HG03139 (cell line): ENCODE results near the gene USH2A.

Experiments used
- ATAC-seq: cut with Tn5 transposase; IDR thresholded peaks from one replicate; pipeline ENCODE4 v1.9.1; 2021; ENCODE audit not compliant: unreplicated experiment

USH2A gene

DNA sequence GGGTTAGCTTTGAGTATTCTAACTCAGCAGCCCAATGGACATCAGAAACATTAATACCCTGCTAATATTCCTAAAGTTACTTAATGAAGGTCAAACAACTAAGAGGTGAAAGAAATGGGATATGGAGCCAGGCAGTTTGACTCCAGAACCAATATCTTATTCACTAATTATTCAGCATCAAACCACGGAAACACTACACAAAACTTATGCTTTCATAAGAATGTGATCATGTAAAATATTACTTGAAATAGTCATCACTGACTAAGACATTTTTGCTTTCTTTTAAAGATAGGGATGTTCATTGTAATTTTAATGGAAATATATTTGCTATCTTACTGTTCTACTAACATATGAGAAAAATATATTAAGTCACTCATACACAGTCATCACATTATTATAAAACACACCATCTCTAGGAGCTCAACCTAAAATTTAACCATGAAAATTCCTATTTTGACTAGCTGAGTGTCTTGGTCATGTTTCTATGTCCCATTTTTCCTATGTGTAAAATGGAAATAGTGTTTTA is 615.3 kb downstream of the USH2A start:
- no peak for ATAC-seq

DNA sequence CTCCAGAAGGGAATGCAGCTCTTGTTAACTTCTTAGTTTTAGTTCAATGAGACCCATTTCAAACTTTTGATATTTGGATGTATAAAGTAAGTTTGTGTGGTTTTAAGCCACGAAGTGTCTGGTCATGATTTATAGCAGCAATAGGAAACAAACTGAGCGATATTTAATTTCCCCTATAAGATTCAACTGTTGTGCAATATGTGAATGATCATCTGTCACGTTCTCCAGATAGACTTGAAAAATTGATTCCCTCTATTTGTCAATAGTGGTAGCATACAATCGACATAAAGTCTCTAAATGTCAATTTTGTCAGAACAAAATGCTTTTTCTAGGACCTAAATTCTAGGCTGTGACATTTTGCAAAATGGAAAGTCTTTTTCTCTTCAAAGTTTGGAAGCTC is 616.0 kb downstream of the USH2A start:
- no peak for ATAC-seq

- no peak for ATAC-seq
Measured at GRCh38 chr1:215797859-215798258, 625.4 kb downstream of the USH2A start.

DNA sequence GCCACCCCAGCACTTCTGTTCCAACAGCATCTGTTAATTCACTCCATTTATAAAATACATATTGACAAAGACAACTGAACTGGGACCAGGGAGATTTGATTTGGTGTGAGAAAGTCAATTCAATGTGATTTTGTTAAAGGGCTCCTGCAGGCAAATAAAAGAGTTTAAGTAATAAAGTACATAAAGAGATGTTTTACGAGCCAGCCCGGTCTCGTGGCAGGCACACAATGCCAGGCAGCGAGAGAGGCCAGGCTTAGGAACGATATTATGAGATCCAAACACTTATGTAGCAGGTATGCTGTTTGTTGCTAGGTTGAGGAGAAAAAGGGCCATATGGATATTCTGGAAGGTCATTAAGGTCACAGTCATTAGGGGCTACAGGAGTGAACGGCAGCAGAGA is 629.1 kb downstream of the USH2A start:
- ATAC-seq = no peak

DNA sequence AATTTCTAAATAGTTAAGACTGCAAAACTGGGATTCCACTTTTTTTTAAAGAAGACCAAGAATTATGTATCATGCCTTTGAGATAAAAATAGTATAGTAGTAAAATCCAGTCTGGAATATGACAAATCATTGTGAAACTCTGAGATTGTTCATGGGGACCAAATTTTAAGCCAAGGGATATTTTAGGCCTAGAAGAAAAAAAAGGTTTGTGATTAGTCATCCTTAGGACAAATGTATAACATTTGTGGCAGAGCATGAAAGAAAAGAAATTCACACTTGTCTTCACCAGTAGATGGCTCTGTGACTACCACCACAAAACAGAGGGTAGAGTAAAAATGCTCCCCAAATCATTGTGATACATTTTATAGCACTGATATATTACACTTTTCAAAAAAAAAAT is 630.1 kb downstream of the USH2A start:
- ATAC-seq = no peak

DNA sequence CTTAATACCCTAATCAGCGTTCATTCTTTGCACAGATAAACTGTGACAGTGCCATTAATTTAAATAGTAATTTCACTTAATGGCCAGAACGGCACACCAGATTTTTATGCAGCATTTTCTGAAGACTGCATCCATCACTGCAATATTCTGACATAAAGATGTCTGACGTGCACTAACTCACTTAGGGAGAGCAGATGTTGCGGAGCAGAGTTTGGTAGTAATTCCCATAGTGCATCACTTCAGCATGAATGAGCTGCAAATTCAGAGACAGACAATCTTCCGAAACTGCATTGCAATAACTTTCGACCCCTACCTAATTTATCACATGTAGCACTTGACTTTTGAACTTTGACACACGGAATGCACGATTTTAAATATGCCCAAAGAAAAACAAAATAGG is 630.8 kb downstream of the USH2A start:
- no peak for ATAC-seq

DNA sequence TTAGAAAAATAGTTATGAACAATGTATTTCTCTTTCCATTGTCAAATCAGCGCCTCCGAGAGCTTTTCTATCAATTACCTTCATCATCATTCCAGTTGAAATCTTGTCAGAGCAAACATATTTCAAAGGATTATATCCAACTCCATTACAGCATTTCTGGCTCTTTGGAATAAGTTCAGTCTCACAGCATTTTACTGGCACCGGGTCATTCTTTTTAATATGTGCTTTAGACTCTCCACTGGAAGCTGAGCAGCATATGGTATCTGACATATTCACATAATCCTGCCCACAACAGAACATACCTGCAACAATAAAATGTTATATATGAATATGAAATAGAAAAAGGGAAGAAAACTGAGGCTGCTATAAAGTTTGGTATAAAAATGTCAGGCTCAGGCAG is 633.3 kb downstream of the USH2A start:
- no peak for ATAC-seq

GRCh38 chr1:215786997-215787396 is 636.3 kb downstream of the USH2A start:
- no peak for ATAC-seq

DNA sequence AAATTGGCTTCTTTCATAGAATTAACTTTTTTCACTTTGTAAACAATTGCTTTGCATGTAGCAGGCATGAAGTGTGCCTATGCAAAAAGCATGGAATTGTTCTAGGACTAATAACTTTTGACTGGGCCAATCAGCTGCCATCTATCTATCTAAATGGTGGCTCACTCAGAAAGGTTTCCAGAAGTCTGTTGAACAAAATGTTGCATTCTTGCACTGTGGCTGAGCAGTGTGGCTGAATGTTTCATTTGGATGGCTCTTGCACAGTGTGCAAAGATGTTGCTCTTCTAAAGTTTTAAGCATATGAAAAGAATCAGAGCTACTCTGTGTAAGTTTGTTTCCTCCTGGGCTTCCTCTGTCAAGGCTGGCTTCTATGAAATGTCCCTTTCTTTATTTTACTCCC is 642.6 kb downstream of the USH2A start:
- no peak for ATAC-seq

DNA sequence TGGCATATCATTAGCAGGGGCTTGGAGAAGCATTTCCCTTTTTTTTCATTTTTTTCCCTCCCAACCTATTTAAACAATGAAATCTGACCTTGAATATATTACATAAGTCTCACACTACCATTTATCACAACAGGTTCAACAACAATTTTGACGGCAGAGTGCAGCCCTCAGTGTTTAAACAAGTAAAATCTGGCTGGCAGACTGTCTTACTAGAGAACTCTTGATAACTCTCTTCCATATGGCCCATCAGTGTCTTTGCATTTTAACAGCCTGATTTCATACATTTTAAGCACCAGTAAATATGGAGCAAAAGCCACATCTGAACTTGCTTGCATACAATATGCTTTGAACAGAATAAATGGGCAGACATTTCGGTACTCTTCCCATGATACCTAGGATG is 643.1 kb downstream of the USH2A start:
- ATAC-seq = no peak

- no peak for ATAC-seq
Measured at GRCh38 chr1:215779729-215780128, 643.5 kb downstream of the USH2A start.

DNA sequence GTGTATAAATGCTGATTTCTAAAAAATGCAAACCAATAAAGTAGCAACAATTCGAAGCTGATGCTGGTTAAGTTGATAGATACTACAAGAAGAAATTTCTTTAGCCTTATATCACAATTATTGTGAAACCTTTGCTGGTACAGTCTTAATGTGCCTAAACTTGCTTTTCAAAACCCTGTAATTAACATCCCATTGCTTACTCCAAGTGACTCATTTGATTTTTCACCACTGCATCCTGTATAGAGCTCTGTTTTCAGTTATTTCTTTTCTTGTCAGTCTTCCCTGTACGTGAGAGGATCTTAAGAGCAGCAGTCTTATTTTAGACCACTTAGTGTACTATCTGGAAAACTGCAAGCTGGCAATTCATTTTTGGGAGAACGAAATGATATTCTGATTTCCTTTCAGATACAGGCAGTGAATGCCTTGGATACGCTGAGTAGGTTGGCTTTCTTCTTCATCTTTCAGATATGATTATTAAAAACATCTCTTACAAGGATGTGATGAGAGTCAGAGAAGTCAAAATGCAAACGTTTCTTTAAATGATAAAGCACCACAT is 645.8 kb downstream of the USH2A start:
- no peak for ATAC-seq

- ATAC-seq = no peak
Measured at GRCh38 chr1:215776336-215776735, 646.9 kb downstream of the USH2A start.

DNA sequence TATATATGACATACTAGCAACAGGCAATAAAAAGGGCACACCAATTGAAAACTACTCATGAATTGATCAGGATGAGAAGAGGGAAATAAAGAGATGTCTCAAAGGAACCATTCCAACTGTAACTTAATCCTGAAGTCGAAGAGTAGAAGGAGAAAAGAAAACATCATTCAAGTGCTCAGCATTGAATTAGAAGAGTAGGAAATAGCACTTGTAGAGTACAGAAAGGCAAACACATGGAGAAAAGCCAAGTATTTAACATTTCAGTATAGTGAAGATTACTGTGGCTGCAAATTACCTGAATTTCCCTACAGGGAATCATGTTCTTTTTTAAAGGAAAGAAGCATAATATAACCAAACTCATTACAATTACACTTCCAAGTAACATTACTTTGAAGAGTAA is 651.1 kb downstream of the USH2A start:
- ATAC-seq = no peak

GRCh38 chr1:215768303-215768702 is 654.9 kb downstream of the USH2A start:
- ATAC-seq = no peak

- ATAC-seq = no peak
Measured at GRCh38 chr1:215767761-215768160, 655.5 kb downstream of the USH2A start.

- ATAC-seq = no peak
Measured at GRCh38 chr1:215766521-215766920, 656.7 kb downstream of the USH2A start.

DNA sequence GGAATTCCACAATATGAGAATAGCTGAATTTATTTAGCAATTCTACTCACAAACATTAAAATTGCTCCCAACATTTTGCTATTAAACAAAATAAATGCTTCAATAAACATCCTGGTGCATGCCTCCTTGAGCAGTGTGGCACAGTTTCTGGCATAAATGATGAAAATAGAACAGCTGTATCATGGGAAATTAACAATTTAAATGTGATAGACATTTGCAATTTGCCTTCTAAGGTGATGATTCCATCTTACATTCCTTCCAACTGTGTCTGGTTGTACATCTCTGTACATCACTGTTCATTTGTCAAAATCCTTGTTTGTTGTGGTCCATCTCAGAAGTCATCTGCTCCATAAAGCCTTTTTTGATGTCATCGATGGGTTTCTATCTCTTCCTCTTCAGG is 657.4 kb downstream of the USH2A start:
- no peak for ATAC-seq

- ATAC-seq = no peak
Measured at GRCh38 chr1:215761446-215761845, 661.8 kb downstream of the USH2A start.

DNA sequence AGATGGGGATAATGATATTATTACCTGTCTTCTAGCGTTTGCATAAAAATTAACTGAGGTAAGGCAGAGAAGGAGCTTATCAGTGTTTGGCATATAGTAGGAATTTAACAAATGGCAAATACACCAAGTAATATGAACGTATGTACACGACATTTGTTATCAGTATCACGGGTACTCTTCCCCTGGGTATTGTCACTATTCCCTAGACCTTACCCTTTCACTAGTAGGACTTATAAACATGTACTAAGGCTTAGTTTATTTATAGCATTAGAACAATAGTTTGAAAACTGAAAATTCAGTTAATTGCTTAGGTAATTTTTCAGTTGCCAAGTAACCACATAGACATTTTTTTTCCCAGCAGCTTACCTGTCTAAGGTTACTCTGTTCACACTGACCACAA is 669.1 kb downstream of the USH2A start:
- ATAC-seq = no peak

- ATAC-seq = no peak
Measured at GRCh38 chr1:215749414-215749813, 673.8 kb downstream of the USH2A start.

- ATAC-seq = no peak
Measured at GRCh38 chr1:215748431-215748830, 674.8 kb downstream of the USH2A start.

- ATAC-seq = no peak
Measured at GRCh38 chr1:215744419-215744818, 678.8 kb downstream of the USH2A start.
